GM18861 (cell line): ENCODE results near the gene USH1G.
A peak's percentile ranks its signal among the peaks of the same experiment; 100 is the strongest.
"Not testable (repeated sequence)": the region's sequence is repeated elsewhere in the genome, so short reads cannot be mapped to it uniquely, and the experiment has no call there.

Experiments used
- ATAC-seq: cut with Tn5 transposase; IDR thresholded peaks from one replicate; pipeline ENCODE4 v1.9.1; 2021; ENCODE audit not compliant: unreplicated experiment

The USH1G gene

DNA sequence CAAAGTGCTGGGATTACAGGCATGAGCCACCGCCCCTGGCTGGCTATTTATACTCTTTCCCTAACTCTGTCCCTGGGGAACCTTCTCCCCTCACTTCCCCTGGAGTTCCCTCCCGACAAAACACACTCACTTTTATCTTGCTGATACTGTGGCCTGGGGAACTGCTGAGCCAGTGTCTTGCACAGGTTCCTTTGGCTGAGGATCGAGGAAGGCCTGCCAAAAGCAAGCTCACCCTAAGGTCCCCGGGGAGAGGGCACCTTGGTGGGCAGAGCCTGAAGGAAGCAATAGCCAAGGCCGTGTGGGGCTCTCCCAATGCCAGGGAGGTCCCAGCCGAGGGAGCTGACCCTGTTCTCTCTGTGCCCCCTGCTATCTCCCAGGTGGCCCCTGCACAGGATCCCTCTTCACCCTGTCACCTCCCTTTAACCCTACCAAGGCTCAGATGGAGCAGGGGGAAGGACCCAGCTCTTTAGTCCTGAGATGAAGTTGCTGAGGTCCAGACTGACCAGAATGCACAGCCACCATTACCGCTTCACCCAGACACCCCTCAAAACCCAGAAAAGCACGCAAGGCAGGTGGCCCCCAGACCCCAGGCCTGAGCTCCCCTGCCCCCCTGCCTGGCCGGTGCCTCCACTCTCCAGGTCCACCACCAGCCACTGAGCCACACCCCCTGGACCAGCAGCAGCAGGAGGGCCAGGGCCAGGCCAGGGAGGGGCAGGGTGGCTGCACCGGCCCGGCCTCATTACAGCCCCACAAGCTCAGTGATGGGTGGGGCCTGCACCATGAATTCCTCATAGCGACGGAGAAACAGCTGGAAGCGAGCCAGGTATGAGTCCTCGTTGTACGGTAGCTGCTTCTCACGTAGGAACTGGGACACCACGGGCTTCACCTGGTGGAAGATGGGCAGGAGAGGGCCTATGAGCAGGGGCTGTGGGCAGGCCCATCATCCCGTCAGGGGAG lies 45.2 kb downstream of the USH1G start:
- ATAC-seq = no peak

DNA sequence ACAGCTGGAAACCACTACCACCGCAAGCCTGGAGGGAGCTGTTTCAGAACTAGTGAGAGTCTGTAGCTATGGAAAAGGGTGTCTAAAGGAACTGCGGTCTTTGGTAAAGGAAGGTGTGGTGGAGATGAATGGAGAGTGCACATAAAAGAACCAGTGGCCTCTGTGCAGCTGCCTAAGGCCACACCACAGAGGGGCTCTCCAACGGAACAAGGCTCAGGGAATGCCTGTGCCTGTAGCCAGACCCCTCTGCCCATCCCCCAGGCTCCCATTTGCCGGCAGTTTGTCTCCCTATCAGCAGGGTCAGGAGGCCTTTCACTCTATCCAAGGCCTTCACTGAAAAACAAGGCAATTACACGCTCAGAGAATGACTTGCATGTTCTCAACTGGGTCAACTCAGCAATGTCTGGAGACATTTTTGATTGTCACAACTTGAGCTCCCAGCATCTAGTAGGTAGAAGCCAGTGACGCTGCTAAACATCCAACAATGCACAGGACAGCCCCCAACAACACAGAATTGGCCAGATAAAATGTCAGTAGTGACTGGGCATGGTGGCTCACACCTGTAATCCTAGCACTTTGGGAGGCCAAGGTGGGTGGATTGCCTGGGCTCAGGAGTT lies 47.0 kb downstream of the USH1G start:
- ATAC-seq = no peak

DNA sequence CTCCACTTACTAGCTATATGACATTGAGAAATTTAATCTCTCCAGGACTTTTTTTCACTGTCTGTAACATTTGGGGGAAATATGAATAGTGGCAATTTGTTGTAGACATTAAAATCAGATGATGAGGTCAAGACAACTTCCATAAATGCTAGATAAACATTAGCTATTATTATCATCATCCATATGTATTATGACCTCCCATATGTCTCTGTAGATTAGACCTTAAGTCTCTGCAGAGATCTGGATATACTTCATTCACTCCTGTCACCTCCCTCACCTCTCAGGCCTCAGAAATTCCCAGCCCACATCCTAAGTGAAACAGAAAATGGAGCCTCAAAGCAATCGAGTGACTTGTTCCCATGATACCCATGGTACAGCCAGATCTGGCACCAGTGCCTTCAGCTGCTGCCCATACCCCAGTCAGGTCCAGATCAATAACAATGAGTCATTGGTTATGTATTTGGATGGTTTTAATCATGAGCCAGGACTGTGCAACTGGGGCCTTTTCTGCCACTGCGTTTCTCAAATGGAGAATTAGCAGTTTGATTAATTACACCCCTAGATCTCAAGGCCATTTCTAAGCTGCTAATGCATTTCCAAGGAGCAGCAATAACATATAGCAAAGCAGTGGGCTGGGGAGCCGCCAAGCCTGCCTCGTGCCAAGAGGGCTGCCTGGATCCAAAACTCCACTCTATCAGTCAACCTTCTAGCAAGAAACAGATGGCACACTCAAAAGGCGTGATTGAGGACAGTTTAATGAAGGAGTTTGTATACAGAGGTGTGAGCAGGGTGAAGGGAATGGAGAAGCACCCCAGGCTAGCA lies 47.7 kb downstream of the USH1G start:
- ATAC-seq = no peak

DNA sequence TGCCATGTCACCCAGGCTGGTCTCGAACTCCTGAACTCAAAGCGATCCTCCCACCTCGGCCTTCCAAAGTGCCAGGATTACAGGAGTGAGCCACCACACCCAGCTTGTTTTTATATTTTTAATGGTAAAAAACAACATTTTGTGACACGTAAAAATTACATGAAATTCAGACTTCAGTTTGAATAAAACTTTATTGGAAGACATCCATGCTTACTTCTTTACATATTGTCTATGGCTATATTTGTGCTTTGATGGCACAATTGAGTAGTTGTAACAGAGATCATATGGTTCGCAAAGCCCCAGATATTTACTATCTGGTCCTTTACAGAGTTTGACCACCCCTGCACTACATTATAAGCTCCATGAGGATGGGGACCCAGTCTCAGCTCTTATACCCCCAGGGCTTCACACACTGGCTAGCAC lies 48.4 kb downstream of the USH1G start:
- ATAC-seq = no peak

DNA sequence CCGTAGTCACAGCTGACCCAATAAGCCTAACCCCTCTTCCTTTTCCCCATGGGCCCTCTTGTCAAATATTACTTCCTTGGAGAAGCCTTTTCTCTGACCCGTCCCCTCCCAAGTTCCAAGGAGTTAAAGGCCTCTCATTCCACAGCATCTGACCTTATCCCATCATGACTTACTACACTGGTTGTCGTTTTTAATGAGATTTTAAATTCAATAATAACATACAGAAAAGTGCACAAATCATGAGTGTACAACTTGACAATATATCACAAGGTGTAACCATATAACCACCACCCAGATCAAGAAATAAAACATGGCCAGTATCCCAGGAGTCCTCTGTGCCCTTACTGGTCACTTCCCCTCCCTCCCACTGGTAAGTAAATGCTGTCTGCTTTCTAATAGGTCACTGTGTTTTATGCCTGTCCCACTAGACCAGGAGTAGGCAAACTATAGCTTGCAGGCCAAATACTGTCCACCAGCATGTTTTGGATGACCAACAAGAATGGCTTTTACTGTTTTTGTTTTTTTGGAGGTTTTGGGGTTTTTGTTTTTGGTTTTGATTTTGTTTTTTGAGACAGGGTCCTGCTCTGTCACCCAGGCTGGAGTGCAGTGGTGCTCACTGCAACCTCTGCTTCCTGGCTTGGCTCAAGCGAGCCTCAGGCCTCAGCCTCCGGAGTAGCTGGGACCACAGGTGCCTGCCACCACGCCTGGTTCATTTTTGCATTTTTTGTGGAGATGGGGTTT lies 49.0 kb downstream of the USH1G start:
- ATAC-seq = no peak

DNA sequence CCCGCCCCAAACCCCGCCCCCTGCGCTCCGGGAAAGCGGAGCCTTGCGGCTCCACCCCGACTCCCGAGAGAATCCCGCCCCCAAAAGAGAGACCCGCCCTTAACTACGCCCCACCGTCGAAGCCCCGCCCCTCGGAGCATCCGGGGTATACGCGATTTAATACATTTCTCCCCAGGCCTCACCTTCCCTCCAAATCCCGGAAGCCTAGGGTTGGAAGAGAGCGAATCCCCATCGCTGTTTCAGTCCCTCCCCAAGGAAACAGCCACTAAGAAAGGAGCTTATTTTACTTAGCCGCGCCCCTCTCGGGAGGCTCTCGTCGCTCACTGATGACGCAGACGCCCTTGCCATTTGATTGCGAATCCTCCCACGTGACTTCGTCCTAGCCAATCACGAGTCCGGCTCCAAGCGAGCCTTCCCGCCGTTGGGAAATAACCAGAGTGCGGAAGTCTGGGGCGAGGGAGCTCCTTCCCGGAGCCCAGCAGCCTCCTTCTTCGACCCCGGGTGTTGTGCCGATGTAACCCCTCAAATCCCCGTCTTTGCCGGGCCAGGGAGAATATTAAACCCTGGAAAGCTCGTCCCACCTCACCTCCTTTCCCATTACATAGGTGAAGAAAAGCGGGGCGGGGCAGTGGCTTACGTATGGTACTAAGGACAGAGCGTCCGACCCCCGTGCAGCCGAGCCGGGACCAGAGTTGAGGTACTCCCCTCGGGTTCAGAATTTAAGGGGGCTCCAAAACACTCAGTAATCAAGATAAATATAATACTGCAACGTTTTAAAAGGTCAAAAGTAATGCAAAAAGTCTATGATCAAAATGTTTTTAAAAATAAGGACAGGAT lies 49.8 kb downstream of the USH1G start:
- ATAC-seq = peak; percentile 87

DNA sequence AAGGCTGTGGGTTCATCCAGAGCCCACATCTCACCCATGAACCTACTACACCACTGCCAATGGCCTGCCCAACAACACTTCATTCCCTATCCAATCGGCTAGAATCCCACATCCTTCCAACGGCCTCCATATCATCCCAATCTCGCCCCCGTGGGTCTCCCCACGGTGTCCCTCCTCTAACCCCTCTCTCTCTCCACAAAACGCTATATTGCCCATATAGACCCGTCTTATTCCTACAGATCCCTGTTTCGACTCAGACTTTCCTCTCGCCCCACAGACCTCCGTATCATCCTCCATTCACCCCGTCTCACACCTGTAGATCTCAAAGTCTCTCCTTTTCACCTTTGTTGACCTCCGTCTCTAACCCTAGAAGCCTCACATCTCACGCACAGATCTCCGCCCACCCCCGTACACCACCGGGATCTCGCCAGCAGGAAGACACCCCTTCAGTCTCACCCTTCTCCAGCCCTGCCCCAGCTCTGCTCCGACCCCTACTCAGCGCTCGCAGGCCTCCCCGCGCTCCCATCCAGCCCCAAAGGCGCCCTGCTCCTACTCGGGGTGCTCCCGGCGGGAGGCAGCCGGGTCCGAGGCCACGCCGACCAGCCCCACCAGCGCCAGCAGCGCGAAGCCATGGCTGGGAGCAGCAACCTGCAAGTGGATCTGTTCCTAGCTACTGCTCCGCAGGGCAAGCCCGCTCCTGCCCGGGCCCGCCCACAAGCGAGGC lies 50.6 kb downstream of the USH1G start, which contains the start of gene FDXR:
Gene FDXR, minus strand, starts transcription at position 682 of the 724 bp plus-strand sequence. Its CDS starts 50 bp downstream, at position 632.
- peak; percentile 32 for ATAC-seq

DNA sequence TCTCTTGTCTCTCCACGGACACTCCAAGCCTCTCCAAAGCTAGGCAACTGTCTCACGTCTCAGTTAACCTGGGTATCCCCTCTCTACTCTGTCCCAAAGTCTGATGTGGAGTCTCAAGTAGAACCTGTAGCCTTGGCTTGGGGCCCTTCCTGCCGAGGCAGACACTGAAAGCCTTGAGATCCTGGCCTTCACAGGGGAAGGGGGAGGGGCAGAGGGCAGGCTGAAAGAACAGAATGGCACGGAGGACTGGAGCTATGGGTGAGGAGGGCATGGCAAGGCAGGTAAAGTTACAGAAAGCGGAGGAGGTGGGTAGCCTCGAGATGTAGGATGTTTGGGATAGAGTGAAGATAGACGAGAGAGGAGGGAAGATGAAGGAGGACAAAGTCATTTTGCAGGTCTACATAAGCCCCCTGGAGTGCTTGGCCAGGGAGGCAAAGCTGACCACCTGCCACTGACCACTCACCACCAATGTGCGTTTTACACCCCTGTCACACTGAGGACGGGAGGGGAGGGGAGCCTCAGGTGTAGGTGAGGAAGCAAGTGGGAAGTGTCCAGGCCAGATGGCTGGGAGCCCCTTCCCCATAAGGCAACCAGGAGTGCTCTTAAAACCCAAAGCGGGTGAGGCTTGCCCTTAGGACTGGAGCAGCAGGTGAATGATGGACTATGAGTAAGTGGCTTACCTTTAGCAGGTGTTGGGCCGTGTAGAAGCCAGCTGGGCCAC lies 51.5 kb downstream of the USH1G start:
- no peak for ATAC-seq

DNA sequence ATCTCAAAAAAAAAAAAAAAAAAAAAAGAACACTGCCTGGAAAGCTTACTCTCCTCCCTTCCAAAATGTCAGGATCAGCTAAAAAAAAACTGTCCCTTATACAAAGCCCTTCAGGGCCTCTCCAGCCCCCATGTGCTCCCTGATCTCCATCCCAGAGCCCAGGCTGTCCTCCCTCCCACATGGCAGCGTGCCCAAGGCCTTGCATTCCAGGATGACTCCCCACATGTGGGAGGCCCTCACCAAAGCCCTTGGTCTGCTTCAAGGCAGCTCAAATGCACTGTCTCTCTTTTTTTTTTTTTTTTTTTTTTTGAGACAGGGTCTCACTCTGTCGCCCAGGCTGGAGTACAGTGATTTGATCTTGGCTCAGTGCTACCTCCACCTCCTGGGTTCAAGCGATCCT lies 52.5 kb downstream of the USH1G start:
- ATAC-seq = no peak

DNA sequence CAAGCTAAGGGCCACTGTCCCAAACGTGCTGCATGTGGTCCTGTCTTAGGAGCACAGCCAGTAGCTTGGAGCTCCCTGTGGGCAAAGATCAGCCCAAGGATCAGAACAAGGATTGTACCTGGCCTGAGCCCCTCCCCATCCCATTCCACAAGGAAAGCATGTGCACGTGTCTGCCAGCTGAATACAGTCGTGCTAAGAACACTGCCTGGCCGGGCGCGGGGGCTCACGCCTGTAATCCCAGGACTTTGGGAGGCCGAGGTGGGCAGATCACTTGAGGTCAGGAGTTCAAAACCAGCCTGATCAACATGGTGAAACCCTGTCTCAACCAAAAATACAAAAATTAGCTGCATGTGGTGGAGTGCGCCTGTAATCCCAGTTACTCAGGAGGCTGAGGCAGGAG lies 53.0 kb downstream of the USH1G start:
- ATAC-seq = not testable (repeated sequence)

DNA sequence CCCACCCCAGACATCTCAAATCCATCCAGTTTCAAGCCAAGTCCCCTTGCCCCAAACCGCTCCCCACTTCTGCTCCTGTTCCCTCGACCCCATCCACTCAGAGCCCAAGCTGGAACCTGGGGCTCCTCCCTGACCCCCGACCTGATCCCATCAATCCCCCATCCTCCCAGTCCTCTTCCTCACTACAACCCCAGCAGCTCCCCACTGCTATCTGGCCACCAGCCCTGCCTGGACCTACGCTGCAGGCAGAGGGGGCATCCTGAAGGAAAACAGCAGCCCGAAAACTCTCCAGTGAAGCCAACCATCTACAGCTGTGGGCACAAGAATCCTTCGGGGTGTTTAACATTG lies 54.2 kb downstream of the USH1G start:
- ATAC-seq = no peak

DNA sequence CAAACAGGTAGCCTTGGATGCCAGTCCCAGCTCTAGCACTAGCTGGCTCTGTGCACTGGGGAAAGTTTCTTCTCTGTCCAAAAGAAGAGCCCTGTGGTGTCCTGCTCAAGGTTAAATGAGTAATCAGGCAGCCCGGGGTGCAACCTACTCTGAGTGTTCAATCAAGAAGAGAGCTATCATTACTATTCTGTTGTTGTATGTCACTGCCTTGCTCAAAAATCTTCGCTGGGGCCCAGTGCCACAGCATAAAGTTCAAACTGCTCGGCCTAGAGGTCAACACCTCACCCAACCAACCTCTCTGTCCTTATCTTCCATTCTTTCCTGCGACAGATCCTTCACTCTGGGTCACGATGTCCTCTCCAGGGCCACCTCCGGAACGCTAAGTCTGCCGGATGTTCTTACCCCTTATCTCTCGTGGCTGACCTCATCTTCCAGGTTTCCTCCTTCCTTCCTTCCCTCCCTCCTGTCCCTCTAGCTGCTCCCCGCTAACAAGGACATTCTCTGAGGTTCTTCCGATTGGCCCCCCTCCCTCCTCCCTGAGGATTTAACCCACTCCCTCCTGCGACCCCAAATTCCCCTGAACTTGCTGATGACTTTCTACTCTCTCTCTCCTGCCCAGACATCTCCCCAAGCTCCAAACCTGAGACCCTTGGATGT lies 54.7 kb downstream of the USH1G start:
- ATAC-seq = no peak

DNA sequence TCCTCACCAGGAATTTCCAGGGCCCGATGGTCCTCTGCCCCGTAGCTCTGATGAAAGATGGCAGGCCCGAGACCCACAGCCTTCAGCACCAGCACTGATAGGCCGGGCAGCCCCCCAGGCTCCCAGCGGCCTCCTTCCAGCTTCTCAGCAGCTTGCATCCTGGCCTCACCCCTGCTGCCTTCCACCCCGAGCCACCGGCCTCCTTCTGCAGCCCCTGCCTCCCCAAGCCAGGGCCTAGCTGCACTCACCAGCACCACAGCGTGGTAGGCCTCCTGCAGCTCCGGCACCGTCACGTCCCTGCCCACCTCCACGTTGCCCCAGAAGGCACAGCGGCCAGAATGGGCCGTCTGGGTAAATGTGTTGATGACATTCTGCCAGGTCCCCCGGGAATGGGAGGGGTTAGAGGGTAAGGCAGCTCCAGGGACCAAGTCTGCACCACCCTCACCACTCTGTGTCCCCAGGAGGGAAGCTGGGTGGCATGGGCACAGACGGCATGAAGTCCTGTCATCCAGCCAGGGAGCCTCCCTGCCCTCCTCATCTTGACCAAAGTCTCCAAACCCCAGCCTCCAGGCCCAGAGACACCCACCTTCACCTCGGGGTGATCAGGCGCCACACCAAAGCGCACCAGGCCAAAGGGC lies 56.7 kb downstream of the USH1G start:
- ATAC-seq = no peak
